ENCODE data around the gene OR4D10.

The OR4D10 gene

DNA sequence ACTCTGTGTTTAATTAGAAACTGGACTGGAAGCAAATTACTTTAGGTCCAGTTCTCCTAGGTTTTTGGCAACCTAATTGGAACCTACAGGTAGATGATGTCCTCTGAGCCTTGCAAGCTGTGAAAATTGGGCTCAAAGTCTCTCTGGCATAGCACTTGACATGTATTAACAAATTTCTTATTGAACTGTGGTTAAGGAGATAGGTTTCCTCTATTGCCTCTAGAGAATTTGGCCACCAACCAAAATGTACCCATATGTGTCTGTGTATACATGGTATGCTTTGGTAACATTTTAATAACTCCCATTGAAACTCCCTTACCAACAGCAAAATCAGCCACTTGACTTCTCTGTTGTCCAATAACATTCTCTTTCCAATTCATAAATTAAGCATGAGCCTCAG is at the start of gene OR4D10:
Gene OR4D10, plus strand, starts transcription at position 301 of the 400 bp plus-strand sequence. CDS start 4,115 bp downstream, outside the sequence.
- no peak within 1 kb of the TSS for H2AFZ ChIP-seq (ENCODE audit: low read length)
- no peaks in the 10 kb centered on the region for H3K79me2 ChIP-seq (ENCODE audit: low read length)
- H3K36me3 ChIP-seq (replicated peaks; ENCODE audit: insufficient read depth, low read length), result no peaks in the 10 kb centered on the region
- H3F3A ChIP-seq (ENCODE audit: insufficient read depth, low read length), result no peaks in the 10 kb centered on the region
- H3K4me2 ChIP-seq (ENCODE audit: low read depth, low read length), result no peak within 1 kb of the TSS
- no peaks in the 10 kb centered on the region for H3K27me3 ChIP-seq (replicated peaks; ENCODE audit: insufficient read depth, low read length)
- TF ChIP-seq CTCF (IDR thresholded peaks at IDR 0.05; ENCODE audit: low read length) (no peak), EZH2 (optimal IDR thresholded peaks at IDR 0.05; ENCODE audit: low read depth, low read length) (no peak), EZH2phosphoT487 (IDR thresholded peaks at IDR 0.05; ENCODE audit: low read length) (no peak)
- no peaks in the 10 kb centered on the region for H3K9me2 ChIP-seq (replicated peaks; ENCODE audit: insufficient read depth, low read length)
- no peaks in the 10 kb centered on the region for H3K9me3 ChIP-seq (replicated peaks; ENCODE audit: insufficient read depth, low read length)
- H3K27ac ChIP-seq (ENCODE audit: low read length), result no peak within 1 kb of the TSS
- DNase-seq, result no peak
- no peak within 1 kb of the TSS for H3K4me3 ChIP-seq (ENCODE audit: low read length)
- no peaks in the 10 kb centered on the region for H3K4me1 ChIP-seq (ENCODE audit: low read length)
- H3K9ac ChIP-seq (ENCODE audit: low read length), result no peak within 1 kb of the TSS
- no peaks in the 10 kb centered on the region for H4K20me1 ChIP-seq (ENCODE audit: insufficient read depth, low read length)

GRCh38 chr11:59423835-59424234 is 49.3 kb upstream of the OR4D10 start:
- no peaks in the 10 kb centered on the region for H3K79me2 ChIP-seq (ENCODE audit: low read length)
- H3K27ac ChIP-seq (ENCODE audit: low read length), result no peak overlapping the region
- no peaks in the 10 kb centered on the region for H3F3A ChIP-seq (ENCODE audit: insufficient read depth, low read length)
- H3K27me3 ChIP-seq (replicated peaks; ENCODE audit: insufficient read depth, low read length), result no peaks in the 10 kb centered on the region
- H3K4me3 ChIP-seq (ENCODE audit: low read length), result no peak overlapping the region
- no peaks in the 10 kb centered on the region for H3K9me2 ChIP-seq (replicated peaks; ENCODE audit: insufficient read depth, low read length)
- H4K20me1 ChIP-seq (ENCODE audit: insufficient read depth, low read length), result no peaks in the 10 kb centered on the region
- no peak overlapping the region for H2AFZ ChIP-seq (ENCODE audit: low read length)
- no peaks in the 10 kb centered on the region for H3K4me1 ChIP-seq (ENCODE audit: low read length)
- H3K36me3 ChIP-seq (replicated peaks; ENCODE audit: insufficient read depth, low read length), result no peaks in the 10 kb centered on the region
- H3K4me2 ChIP-seq (ENCODE audit: low read depth, low read length), result no peak overlapping the region
- DNase-seq, result no peak
- H3K9ac ChIP-seq (ENCODE audit: low read length), result no peak overlapping the region
- TF ChIP-seq EZH2 (optimal IDR thresholded peaks at IDR 0.05; ENCODE audit: low read depth, low read length) (no peak), EZH2phosphoT487 (IDR thresholded peaks at IDR 0.05; ENCODE audit: low read length) (no peak), CTCF (IDR thresholded peaks at IDR 0.05; ENCODE audit: low read length) (no peak)
- no peaks in the 10 kb centered on the region for H3K9me3 ChIP-seq (replicated peaks; ENCODE audit: insufficient read depth, low read length)

- Histone ChIP-seq H3K27ac (ENCODE audit: low read length) (no peak overlapping the region), H3K4me2 (ENCODE audit: low read depth, low read length) (no peak overlapping the region), H3K36me3 (replicated peaks; ENCODE audit: insufficient read depth, low read length) (no peaks in the 10 kb centered on the region), H3K9me2 (replicated peaks; ENCODE audit: insufficient read depth, low read length) (no peaks in the 10 kb centered on the region), H3K4me3 (ENCODE audit: low read length) (no peak overlapping the region), H3K4me1 (ENCODE audit: low read length) (no peaks in the 10 kb centered on the region), H3K79me2 (ENCODE audit: low read length) (no peaks in the 10 kb centered on the region), H3K9me3 (replicated peaks; ENCODE audit: insufficient read depth, low read length) (no peaks in the 10 kb centered on the region), H3K27me3 (replicated peaks; ENCODE audit: insufficient read depth, low read length) (no peaks in the 10 kb centered on the region), H3F3A (ENCODE audit: insufficient read depth, low read length) (no peaks in the 10 kb centered on the region), H4K20me1 (ENCODE audit: insufficient read depth, low read length) (no peaks in the 10 kb centered on the region), H2AFZ (ENCODE audit: low read length) (no peak overlapping the region), H3K9ac (ENCODE audit: low read length) (no peak overlapping the region)
- DNase-seq, result no peak
- no peak for TF ChIP-seq EZH2phosphoT487 (IDR thresholded peaks at IDR 0.05; ENCODE audit: low read length)
- no peak for TF ChIP-seq CTCF (IDR thresholded peaks at IDR 0.05; ENCODE audit: low read length)
- no peak for TF ChIP-seq EZH2 (optimal IDR thresholded peaks at IDR 0.05; ENCODE audit: low read depth, low read length)
Measured at GRCh38 chr11:59425131-59425530, 48.0 kb upstream of the OR4D10 start.
